ENCODE data around the gene RSRP1.
A peak's percentile ranks its signal among the peaks of the same experiment; 100 is the strongest.
"Not testable (repeated sequence)": the region's sequence is repeated elsewhere in the genome, so short reads cannot be mapped to it uniquely, and the experiment has no call there.

RSRP1 gene

DNA sequence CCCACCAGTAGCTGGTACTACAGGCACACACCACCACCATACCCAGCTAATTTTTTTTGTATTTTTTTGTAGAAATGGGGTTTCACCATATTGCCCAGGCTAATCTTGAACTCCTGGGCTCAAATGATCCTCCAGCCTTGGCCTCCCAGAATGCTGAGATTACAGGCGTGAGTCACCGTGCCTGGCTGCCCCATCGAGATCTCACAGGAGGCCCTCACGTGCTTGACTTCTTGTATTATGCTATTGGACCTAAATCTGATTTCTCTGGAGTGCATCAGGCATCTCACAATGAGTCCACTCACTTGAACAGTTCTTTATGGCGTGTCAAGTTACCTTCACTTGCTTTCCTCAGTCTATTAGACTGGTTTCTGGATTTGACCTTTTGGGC is 9.3 kb upstream of the RSRP1 start:
- DNase-seq: no peak

DNA sequence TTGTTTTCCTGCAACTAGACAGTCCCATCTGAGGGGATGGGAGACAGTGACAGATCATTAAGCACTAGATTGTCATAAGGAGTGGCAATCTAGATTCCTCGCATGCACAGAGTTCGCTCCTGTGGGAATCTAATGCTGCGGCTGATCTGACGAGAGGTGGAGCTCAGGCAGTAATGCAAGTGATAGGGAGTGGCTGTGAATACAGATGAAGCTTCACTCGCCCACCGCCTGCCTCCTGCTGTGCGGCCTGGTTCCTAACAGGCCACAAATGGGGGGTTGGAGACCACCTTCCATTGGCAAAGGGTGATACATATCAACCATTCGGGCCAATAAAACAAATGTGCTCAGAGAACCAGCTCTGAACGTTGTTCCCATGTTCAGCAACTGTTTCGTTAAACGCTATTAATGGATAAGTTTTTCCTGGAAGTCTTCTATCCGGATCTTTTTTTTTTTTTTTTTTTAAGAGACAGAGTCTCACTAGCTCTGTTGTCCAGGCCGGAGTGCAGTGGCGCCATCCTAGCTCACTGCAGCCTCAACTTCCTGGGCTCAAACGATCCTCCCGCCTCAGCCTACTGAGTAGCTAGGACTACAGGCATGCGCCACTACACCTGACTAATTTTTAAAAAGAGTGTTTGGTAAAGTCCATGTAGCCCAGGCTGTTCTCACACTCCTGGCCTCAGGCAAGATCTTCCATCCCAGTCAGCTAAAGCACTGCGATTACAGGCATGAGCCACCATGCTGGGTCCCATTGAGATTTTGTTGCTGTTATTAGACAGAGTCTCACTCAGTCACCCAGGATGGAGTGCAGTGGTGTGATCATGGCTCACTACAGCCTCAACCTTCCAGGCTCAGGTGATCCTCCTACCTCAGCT is 8.7 kb upstream of the RSRP1 start:
- no peak for DNase-seq

DNA sequence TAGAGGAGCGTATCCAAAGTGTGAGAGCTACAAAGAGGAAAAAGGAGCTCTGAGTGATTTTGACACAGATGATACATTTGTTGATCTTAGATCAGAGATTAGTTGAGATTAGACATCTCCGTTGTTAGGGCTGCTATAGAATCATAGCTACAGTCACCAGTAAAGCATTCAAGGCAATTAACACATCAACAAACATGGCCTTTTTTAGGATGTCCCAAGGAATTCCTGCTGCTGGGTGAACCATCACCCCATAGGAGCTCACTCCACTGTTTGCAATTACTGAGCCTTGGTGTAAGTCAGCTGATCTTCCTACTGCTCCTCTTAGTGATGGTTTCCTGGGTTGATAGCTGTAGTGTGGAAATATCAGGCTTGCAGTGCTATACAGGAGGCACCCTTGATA is 6.7 kb upstream of the RSRP1 start:
- DNase-seq: no peak

DNA sequence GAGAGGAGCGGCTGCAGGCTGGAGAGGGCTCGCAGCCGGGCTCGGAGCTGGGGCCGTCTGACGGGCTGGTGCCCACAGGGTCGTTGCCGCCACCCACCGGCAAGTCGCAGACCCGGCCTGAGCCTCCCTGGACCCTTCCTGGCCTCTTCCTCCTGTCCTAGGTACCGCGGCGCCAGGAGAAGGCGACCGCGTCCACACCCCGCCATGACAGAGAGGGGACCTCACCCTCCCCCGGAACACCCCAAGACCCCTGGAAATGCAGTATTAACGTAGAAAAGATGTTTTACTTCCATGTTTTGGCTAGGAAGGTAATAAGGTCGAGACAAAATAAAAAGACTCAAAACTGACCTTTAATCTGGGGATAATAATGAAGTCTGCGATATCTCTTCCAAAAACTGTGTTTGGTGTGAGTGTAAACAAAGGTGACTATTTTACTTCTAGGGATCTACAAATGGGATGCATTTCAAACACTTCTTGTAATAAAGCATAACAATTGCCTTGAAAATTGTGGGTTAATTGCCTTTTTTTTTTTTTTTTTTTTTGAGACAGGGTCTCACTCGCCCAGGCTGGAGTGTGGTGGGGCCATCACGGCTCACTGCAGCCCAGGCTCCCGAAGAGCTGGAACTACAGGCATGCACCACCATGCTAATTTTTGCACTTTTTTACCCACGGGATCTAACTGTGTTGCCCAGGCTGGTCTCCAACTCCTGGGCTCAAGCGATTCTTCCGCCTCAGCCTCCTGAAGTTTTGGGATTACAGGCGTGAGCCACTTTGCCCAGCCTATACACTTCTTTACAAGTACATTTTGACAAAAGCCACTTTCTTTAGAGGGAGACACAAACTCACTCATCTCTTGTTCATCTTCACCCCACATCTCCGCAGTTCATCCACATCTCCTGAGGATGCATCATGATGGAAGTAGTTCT is 838 bp upstream of the RSRP1 start:
- no peak for DNase-seq

DNA sequence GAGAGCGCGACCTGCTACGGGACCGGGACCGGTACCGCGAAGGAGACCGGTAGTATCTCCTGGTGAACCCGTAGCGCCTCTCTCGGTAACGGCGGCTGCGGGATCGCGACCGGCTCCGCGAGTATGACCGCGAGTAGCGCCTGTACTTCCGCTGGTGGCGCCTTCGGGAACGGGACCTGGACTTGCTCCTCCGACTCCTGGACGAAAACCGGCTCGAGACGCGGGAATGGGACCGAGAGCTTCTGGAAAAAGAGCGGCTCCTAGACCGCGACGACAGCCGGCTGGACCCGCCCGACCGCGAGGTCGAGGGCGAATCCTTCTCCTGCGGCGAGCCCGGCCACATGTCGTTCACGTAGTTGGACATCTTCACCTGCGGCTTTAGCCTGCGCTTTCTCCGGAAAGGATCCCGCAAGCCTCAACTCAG is 642 bp downstream of the RSRP1 start:
- peak in 2 of 4 experiments; percentile 20 to 47 for DNase-seq

DNA sequence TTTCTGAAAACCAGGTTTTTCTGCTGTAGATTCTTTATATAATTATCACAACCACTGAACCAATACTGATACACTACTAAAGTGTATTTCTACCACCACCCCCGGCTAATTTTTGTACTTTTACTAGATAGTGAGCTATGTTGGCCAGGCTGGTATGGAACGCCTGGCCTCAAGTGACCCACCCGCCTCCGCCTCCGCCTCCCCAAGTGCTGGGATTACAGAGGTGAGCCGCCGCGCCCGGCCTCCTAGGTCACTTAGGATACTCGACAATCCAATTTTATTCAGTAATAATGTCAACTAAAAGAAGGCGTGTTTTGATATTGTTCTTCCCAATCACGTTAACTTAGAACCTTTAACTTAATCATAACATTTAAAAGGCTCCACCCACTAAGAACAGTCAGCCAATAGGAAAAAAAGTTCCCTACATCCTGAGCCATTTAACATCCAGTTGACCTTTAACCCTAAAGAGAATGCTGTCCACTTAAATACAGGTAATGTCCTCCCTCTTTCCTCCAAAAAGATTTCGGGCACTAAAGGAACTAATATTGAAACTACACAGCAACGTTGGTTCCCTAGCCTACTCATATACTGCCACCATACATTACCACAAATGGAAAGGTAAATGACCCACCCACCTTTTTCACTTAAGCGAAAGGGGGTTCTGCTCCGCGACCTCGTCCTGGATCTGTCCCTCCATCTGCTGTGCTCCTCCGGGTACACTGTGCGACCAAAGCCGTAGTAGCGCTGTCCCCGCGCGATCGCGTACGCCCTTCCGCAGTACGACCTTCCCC is 1.2 kb downstream of the RSRP1 start:
- no peak for DNase-seq

DNA sequence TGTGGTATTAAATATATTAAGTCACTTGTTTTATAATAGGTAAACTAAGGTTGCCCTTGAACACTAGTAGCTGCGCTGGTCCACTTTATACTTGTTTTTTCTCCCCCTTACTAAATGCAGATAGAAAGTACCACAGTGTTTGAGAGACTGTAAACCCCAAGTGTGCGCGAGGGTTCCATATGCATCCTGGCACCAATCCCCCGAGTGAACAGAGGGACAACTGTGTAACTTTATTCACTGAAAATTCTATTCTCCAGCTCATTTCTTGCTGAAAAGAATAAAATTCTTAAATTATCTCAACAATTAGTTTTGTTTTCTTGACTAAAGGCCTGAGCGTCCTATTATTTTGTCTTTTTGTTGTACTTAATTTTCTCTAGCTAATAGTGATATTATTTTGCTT is 1.9 kb downstream of the RSRP1 start:
- no peak for DNase-seq

DNA sequence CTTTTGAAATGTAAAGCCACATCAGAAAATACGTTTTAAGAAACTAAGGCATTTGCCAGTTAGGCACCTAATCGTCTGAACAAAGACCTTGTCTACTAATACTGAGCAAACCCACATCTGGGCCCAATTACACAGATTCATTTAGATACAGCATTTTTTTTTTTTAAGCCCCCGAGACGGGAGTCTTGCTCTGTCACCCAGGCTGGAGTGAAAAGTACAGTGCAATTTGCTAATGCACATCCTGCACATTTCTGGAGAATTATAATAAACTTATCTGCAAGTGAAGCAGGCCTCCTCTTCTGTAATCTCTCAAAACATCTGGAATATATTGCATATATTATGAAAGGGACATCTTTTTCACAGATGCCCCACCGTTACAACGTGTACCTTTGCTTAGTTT is 3.3 kb downstream of the RSRP1 start:
- no peak for DNase-seq

DNA sequence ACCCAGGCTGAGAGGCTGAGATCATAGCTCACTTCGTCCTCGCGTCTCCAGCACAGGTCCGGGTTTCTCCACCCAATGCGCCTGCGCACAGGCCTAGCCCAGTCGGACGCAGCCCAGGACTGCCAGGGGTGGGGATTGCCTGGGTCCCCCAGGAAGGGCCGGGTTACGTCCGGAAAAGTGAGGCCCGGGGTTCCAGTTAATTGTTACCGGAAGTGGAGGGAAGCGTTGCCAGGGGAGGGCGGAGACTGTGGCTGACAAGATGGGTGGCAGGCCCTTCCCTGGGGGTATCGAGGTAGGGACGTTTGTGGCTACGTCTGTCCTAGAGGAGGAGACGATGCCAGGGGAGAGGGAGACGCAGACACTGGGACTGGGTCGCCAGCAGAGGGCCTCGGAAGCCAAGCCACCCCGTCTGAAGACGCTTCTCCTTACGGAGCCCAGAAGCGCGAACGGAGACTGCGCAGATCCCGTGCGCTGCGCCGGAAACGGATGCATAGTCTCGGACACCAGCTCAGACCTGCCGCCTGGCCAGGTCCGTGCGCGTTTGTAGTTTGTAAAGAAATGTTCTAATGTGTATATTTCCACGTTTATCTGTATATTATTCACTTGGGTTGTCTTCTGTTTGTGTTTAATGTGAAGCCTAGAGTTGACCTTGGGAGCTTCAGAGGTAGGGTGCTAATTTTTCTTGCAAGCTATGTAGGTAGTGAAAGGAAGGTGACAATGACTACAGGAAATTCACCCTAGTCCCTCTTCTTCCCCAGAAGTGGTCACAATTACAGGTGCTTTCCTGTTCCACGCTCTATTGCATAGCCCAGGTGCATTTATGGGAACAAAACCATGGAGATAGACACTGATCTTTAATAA is 7.3 kb downstream of the RSRP1 start:
- DNase-seq: peak; percentile 60 to 74 (median 68)

DNA sequence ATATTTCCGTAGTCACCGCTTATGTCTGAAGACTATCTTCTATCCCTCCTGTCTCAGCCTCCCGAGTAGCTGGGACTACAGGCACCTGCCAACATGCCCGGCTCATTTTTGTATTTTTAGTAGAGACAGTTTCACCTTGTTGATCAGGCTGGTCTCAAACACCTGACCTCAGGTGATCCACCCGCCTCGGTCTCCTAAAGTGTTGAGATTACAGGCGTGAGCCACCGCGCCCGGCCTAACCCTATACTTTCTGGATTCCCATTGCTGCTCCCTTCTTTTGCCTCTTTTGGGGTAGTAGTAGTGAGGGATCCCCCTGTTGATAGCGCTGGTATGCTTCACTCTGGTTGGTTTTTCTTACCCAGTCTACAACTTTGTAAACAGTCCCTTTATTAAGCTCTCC is 9.2 kb downstream of the RSRP1 start:
- no peak for DNase-seq

DNA sequence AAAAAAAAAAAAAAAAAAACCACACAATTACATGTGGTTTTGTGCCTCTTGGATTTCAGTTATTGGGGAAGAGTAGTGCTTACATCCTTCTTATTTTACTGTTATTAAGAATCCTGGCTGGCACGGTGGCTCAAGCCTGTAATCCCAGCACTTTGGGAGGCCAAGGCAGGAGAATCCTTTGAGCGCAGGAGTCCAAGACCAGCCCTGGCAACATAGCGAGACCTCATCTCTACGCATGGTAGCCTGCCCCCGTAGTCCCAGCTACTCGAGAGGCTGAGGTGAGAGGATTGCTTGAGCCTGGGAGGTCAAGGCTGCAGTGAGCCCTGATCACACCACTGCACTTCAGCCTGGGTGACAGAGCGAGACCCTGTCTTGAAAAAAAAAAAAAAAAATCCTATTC is 11.0 kb downstream of the RSRP1 start:
- not testable (repeated sequence) for DNase-seq

DNA sequence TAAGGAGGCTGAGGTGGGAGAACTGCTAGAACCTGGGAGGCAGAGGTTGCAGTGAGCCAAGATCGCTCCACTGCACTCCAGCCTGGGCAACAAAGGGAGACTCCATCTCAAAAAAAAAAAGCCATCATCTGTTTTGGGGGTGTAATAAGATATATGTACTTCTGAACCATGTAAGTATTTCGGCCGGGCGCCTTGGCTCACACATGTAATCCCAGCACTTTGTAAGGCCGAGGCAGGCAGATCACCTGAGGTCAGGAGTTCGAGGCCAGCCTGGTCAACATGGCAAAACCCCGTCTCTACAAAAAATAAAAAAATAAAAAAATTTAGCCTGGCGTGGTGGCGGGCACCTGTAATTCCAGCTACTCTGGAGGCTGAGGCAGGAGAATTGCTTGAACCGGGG is 11.8 kb downstream of the RSRP1 start:
- not testable (repeated sequence) for DNase-seq

DNA sequence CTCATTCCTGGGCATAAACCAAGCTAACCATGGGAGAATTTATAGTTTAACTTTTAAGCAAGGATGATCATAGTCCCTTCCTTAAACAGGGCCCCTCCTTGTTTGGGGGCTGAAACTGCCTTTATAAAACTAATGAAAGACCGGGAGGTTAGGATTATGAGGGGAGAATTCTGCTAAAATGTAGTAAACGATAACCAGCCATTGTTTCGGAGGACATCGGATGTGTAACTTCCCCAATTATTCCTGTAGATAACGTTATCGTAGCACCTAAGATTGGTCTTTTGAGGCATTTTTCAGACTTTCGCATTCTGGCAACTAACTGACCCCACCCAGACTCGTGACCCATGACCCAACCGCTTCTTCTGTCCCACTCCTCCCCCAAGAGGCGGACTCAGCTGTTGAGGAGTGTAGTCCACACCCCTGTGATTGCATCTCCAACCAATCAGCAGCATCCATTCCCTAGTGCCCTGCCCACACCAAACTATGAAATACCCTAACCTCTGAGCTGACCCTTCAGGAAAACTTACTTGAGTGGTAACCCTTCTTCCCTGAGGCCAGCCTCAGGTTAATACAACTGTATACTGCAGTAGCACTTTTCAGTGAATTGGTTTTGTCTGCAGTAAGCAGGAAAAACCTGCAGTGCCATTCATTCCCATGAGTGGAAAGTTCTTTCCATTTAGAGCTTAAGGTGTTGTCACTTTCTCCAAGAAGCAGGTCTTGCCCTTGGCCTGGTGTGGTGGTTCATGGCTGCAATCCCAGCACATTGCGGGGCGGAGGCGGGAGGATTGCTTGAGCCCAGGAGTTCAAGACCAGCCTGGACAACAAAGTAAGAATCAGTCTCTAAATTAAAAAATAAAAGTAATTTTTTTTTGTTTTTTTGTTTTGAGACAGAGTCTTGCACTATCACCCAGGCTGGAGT is 14.1 kb downstream of the RSRP1 start:
- peak in 2 of 4 experiments; percentile 14 for DNase-seq

DNA sequence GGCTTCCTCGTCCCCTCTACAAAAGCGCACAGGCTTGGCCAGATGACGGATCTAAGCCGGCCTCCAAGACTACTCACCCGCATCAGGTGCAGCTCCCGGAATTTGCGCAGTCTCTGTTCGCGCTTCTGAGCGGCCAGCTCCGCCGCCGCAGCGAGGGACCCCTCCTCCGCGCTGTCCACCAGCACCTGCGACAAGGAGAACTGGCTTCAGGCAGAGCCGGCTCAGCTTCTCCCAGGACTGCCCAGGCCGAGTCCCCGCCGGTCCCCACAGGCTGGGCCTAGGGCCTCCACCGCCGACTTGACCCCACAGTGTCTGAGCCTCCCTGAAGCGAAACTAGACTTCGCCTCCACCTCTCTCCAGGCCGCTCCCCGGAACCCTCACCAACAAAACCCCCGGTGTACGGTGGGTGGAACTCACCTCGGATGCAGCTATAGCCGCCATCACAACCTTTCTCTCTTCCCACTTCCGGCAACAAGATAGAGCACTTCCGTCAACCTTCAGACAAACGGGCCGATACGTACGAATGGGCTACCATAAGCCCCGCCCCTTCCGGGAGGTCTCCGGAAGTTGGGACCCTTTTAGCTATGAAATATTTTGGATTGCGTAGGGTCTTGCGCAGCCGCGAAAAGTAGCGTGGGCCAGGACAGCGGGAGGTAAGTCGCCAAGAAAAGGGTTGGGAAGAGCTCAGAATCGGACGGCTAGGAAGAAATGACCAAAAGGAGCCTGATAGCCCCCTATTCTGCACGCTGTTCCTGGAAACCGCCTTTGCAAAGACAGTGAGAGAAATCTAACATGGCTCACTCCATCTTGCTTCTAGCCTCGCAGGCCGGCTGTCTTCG is 15.0 kb downstream of the RSRP1 start, which contains the start of gene SYF2:
Gene SYF2 (minus strand): TSS at position 476 of the 839 bp plus-strand sequence. CDS start 35 bp downstream, at position 441.
- peak; percentile 57 to 85 (median 70) for DNase-seq

DNA sequence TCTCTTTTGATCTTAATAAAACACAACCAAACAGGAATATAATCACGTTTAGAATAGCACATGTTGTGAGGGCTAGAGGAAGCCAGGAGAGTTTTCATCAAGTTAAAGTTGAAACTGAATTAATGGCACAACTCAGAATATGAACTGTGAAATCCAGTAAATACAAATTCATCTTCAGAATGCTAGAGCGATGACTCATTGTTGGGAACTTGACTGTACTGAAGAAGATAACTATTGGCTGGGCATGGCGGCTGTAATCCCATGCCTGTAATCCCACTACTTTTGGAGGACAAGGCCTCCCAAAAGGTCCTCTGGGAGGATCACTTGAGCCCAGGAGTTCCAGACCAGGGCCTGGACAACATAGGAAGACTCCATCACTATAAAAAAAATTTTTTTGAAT is 23.8 kb downstream of the RSRP1 start:
- DNase-seq: no peak

DNA sequence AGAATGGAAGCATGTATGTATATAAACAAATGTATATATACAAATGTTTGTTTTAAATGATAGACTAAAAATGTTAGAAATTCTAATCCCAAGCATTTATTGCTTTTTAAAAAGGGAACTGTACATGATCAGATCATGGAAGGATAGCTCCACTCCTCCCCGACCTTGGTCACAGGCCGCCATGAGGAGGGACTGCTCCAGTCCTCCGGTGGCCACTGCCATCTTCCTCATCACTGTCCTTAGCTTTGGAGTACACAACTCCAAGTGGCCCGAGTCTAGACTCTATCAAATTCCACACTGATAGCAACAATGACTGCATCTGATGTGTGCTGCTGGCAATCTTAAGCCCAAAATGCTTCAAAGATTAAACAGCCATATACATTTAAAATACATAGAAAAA is 24.6 kb downstream of the RSRP1 start:
- DNase-seq: no peak

DNA sequence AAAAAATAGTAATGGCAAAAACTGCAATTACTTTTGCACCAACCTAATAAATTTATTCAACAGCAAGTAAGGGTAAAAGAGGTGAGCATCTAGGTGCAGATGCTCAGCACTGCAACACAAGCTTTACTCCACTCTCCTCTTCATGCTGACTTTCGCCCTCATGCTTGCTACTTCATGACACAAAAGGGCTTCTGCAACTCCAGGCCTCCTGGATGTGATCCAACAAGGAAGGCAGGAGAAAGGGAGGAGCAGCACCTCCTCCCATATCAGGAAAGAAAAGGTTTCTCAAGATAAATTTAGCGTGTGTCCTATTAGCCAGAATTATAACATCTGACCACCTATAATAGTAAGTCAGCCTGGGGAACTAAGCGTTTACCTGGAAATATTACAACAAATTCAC is 26.6 kb downstream of the RSRP1 start:
- no peak for DNase-seq

DNA sequence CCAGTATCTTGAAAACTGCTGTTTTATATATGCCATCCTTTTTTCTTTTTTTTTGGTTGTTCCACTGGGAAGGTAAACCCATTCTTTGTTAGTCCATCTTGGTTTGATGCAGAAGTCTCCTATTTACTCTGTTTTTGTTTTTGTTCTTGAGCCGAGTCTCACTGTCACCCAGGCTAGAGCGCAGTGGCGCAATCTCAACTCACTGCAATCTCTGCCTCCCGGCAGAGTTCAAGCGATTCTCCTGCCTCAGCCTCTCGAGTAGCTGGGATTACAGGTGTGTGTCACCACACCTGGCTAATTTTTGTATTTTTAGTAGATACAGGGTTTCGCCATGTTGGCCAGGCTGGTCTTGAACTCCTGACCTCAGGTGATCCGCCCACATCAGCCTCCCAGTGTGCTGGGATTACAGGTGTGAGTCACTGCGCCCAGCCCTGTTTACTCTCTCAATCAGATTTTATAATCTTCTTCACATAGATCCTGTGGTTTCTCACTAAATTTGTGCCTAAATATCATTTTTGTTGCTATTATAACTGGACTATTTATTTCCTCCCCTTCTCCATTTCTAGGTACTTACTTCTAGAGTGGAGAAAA is 27.5 kb downstream of the RSRP1 start:
- no peak for DNase-seq

DNA sequence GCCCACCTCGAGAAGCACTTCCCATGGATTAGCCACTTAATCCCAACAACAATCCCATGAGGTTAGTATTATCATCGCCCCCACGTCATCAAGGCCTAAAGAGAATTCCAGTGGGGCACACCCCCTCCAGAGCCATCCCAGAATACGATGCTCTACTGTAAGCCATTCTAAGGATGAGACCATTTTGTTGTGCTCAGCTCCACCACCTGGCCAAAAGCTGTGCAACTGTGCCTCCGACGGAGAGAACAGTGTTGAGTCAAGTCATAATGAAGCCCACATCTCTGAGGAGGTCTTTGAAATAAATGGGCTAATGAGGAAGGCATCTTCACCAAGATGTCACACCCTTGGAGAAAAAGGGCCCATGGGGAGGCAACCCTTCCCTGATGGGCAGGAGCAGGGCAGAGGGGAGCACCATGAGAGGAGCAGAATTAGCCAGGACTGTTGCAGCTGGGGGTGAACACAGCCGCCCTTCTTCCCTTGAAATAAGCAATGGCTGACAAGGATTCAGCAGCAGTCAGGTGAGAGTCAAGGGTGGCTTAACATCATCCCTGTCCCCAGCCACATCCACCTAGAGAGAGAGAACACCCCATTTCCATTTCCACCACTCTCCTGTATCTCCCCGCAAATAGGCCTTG is 29.5 kb downstream of the RSRP1 start:
- no peak for DNase-seq

Data from activated naive CD4-positive, alpha-beta T cell (primary cell).